Lower leg skin (tissue), 4 donors: Measurements from ENCODE around the gene SLC39A11. TPM values are rescaled to one million over a fixed set of nuclear protein-coding genes. Genes with fewer than 3 reads are reported as not detected.

Source experiments
- DNase-seq, 2 donors: peaks; one replicate each; pipeline ENCODE4 v3.0.0-alpha.2; 2019; ENCODE audit warnings: low spot score in 2 of 2
- H3K4me3 ChIP-seq: fragments of 200-600 bp; sonication (generic); 2 replicates; pipeline ENCODE4 v1.5.1; 2017; ENCODE audit warnings: mild to moderate bottlenecking, low read depth; ENCODE audit not compliant: poor library complexity, severe bottlenecking
- POLR2A ChIP-seq, 2 donors: fragments of 450-650 bp; IDR thresholded peaks; one replicate each; pipeline ENCODE4 v1.6.1; 2016 to 2017; ENCODE audit warnings: antibody characterized with exemption in 2 of 2, mild to moderate bottlenecking in 1 of 2, moderate library complexity in 1 of 2
- whole genome bisulfite sequencing, 2 donors: methylation state at CpG; one replicate each; pipeline ENCODE4 v1.1.5; 2018; 5-methylcytosine and 5-hydroxymethylcytosine counted together
- intact Hi-C: fragments of 100-400 bp; cut with DNase I; formaldehyde crosslinking; loops from one replicate; pipeline ENCODE4 v1.15.0; 2023; ENCODE audit warnings: low total_unique reads
- total RNA-seq, 4 donors: library from RNA; depleted of rRNA; stranded (reverse); fragments of >200 nt; gene quantifications; one replicate each; pipeline ENCODE4 v1.1.0, GENCODE V29; 2016
- TF ChIP-seq, protein P1 (sequence below), 3 donors: fragments of 450-650 bp; IDR thresholded peaks; one replicate each; pipeline ENCODE4 v1.5.1; 2016; ENCODE audit warnings: antibody characterized with exemption in 3 of 3, mild to moderate bottlenecking in 3 of 3, moderate library complexity in 2 of 3

The SLC39A11 gene
- total RNA-seq, 4 donors from 2014 or later, result 41.6 to 59.0 (median 47.1) TPM

DNA sequence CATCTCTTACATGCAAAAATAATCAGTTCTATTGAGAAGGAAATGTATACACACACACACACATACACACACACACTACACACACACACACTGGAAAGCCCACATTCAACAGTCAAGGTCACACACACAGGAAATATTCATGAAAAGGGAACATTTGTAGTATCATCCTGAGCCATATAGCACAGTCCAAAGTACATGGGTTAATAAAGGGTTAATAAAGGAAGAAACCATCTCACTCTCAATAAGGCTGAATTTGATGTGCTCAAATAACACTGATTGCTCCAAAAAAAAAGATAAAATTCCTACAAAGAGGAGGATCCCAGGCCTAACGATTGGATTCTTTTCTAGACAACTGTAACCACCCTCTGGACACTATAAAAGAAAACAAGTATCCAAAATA, 164.7 kb downstream of the SLC39A11 start:
- intact Hi-C loops, result no loop called here
- H3K4me3 ChIP-seq, result no peak overlapping the region
- TF ChIP-seq POLR2A (IDR thresholded peaks at IDR 0.05), result no peak
- TF ChIP-seq, protein P1, sequence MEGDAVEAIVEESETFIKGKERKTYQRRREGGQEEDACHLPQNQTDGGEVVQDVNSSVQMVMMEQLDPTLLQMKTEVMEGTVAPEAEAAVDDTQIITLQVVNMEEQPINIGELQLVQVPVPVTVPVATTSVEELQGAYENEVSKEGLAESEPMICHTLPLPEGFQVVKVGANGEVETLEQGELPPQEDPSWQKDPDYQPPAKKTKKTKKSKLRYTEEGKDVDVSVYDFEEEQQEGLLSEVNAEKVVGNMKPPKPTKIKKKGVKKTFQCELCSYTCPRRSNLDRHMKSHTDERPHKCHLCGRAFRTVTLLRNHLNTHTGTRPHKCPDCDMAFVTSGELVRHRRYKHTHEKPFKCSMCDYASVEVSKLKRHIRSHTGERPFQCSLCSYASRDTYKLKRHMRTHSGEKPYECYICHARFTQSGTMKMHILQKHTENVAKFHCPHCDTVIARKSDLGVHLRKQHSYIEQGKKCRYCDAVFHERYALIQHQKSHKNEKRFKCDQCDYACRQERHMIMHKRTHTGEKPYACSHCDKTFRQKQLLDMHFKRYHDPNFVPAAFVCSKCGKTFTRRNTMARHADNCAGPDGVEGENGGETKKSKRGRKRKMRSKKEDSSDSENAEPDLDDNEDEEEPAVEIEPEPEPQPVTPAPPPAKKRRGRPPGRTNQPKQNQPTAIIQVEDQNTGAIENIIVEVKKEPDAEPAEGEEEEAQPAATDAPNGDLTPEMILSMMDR (IDR thresholded peaks at IDR 0.05), result no peak
- DNase-seq, result no peak
- WGBS, 2 donors, result 50 to 52% methylated on average over 1 of the region's 1 CpG

DNA sequence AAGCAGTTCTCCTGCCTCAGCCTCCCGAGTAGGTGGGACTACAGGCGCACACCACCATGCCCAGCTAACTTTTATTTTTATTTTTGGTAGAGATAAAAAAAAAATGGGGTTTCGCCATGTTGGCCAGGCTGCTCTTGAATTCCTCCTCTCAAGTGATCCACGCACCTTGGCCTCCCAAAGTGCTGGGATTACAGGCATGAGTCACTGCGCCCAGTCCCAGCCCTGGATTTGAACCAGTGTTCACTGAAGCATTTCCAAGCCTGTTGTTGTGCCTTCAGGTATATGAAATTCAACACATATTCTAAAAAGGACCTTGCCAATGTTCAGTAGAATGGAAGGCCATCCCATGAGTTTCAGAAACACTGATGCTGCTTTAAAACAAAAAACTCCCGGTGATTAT, 165.3 kb downstream of the SLC39A11 start:
- DNase-seq, result no peak
- H3K4me3 ChIP-seq, result no peak overlapping the region
- whole genome bisulfite sequencing, 2 donors, result 82 to 97% methylated on average over 6 of the region's 6 CpGs
- intact Hi-C loops, result no loop called here
- TF ChIP-seq POLR2A (IDR thresholded peaks at IDR 0.05), result no peak
- TF ChIP-seq, protein P1 (IDR thresholded peaks at IDR 0.05), result no peak

DNA sequence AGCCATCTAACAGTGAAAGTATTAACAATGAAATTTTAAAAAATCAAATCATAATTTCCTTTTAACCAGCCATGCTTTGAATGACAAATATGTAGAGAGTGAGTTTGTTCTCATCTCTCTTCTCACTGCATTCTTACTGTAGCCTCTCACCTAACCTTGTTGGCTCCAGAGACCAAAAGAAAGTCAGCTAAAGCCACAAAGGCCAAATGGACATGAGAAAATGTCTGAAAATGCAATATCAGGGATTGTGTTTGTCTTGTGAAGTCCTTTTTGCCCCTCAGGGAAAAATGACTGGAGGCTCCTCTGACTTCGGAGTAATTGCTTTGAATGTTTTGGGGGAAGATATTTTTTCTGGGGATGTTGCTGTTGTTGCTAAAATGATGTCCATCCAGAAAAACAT, 166.3 kb downstream of the SLC39A11 start:
- intact Hi-C loops, result no loop called here
- H3K4me3 ChIP-seq, result no peak overlapping the region
- 79 to 88% methylated on average over 1 of the region's 1 CpG for WGBS, 2 donors
- no peak for DNase-seq
- TF ChIP-seq POLR2A (IDR thresholded peaks at IDR 0.05), result no peak
- TF ChIP-seq, protein P1 (IDR thresholded peaks at IDR 0.05), result no peak

DNA sequence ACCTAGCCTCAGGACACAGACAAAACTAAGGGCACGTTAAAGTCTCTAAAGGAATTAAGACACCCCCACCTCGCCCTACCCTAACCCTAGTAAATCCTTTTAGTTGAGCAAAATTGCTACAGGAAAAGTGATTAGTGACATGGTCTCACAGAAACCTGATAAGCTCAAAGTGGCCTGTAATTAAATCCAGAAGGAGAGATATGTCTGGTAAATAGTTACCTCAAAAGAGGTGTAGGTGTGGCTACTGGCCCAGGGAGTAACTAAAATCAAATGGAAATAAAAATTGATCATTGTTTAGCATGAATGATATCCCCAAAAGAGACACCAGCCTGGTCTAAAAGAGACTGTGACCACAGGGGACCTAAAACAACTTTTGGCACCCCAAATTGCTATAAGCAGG, 168.3 kb downstream of the SLC39A11 start:
- TF ChIP-seq, protein P1 (IDR thresholded peaks at IDR 0.05), result no peak
- TF ChIP-seq POLR2A (IDR thresholded peaks at IDR 0.05), result no peak
- WGBS, 2 donors, result 88 to 90% methylated on average over 2 of the region's 2 CpGs
- intact Hi-C loops, result no loop called here
- H3K4me3 ChIP-seq, result no peak overlapping the region
- no peak for DNase-seq

DNA sequence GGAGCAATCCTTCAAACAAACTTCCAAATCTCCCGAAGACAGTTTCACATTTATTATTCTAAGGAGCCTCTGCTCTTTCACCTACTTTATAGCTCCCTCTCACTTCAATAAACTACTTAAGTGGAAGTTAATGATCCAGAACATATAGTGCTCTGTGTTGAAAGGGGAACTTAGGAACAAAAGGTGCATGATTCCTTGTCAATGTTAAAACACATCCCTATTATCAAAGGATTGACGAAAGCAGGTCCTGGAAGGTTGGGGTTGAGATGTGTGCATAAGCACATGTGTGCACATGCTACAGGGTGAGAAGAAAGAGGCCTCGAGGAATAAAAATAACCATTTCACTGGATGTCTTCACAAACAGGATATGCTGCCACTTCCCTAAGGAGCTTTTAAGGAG, 170.3 kb downstream of the SLC39A11 start:
- TF ChIP-seq, protein P1 (IDR thresholded peaks at IDR 0.05), result no peak
- TF ChIP-seq POLR2A (IDR thresholded peaks at IDR 0.05), result no peak
- WGBS, 2 donors, result 80 to 85% methylated on average over 3 of the region's 3 CpGs
- H3K4me3 ChIP-seq, result no peak overlapping the region
- DNase-seq, result no peak
- intact Hi-C loops, result no loop called here

DNA sequence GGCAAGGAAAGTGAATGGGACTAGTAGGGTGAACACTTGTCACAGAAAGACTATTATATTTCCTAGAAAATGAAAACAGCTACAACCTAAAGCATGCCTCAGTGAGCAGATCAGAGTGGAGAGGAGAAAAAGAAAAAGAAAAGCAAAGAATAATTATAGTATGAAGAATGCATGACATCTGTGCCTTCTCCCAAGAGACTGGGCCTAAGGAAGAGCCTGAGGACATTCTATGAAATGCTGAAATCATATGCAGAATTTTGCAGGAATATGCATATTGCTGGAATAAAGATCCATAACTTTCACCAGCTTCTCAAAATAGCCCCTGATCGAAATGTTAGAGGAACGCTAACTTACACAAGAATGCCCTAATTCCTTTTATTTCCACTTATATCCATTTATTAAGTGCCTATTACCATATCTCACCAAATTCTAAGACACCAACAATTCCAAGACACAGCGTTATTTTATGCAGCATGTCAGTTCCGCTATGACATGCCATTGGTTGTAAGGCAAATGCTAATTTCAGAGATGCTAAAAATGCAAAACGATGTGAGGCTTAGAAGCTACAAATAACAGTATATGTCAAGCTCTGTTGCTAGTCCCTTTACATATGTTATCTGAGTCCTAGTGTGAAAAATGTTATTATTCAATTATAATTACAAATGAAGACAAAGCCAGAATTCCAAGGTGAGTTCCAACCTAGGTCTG, 171.0 kb downstream of the SLC39A11 start:
- 93 to 94% methylated on average over 5 of the region's 5 CpGs for WGBS, 2 donors
- TF ChIP-seq POLR2A (IDR thresholded peaks at IDR 0.05), result no peak
- TF ChIP-seq, protein P1 (IDR thresholded peaks at IDR 0.05), result no peak
- intact Hi-C loops, result no loop called here
- H3K4me3 ChIP-seq, result no peak overlapping the region
- no peak for DNase-seq
